Endometrial microvascular endothelial cells (primary cell): ENCODE results near the gene MAP3K20. TPM values are rescaled to one million over a fixed set of nuclear protein-coding genes. Genes with fewer than 3 reads are reported as not detected.

Source experiments
- in situ Hi-C: cut with HindIII; loops from 2 replicates; pipeline ENCODE4 v1.10.0; 2017; ENCODE audit warnings: low sequenced_read_pairs, low pct_unique_long_range_greater_than_20kb; ENCODE audit errors: inconsistent ontology term
- total RNA-seq: library from RNA; depleted of rRNA; stranded (reverse); fragments of >200 nt; gene quantifications from one replicate; pipeline ENCODE4 v1.2.3, GENCODE V29; 2015; ENCODE audit errors: inconsistent ontology term

MAP3K20 gene
- total RNA-seq, 1 donor from 2014 or later = 31.7 TPM

DNA sequence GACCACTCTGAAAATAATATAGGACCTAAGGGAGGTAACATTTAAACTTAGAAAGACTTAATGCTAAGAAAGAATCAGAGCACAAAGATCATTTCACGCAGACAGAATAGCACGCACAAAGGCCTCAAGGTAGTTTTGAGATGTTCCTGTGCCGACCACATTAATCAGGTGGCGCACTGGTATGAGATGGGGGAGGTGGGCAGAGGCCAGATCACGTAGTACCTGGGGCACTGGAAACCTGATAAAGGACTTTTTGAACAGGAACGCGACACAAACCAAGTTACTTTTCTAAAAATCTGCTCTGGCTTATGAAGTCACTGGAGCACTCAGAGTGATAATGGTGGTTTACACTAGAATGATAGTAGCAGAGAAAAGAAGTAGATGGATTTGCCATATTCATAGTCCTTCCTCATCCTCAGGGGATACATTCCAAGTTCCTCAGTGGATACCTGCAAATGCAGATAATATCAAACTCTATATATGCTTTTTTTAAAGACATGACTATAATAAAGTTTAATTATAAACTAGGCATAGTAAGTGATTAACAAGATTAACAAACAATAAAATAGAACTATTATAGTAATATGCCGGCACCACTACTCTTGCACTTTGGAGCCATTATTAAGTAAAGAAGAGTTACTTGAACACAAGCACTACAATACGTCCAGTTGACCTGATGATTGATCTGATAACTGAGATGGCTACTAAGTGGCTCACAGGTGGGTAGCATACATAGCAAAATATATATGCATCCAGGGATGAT, 236.4 kb downstream of the MAP3K20 start:
- in situ Hi-C loops = no loop called here
